GM23338 (cell line): ENCODE measurements around the gene CACNA2D3.

Source experiments
- EZH2 ChIP-seq: fragments of 200-600 bp; sonication (generic); IDR thresholded peaks from one replicate; pipeline ENCODE4 v1.8.0; 2017; ENCODE audit warnings: antibody characterized with exemption, mild to moderate bottlenecking, low read depth; ENCODE audit not compliant: unreplicated experiment
- EZH2phosphoT487 ChIP-seq: fragments of 200-600 bp; sonication (generic); IDR thresholded peaks from one replicate; pipeline ENCODE4 v1.8.1; 2018; ENCODE audit warnings: antibody characterized with exemption; ENCODE audit not compliant: unreplicated experiment
- TF ChIP-seq, protein P1 (sequence below): IDR thresholded peaks from one replicate; pipeline ENCODE4 v1.6.1; 2018; ENCODE audit warnings: antibody characterized with exemption; ENCODE audit not compliant: unreplicated experiment
- TF ChIP-seq, protein P2 (sequence below), 2 experiments: fragments of 200-600 bp in 1 of 2; sonication (generic) in 1 of 2; conservative IDR thresholded peaks; 2 replicates each; pipeline versions ENCODE4 v1.5.1 to v1.6.1; 2016 to 2017; ENCODE audit warnings: antibody characterized with exemption in 2 of 2, low read depth in 2 of 2, mild to moderate bottlenecking in 2 of 2, moderate library complexity in 1 of 2

- TF ChIP-seq, protein P1, sequence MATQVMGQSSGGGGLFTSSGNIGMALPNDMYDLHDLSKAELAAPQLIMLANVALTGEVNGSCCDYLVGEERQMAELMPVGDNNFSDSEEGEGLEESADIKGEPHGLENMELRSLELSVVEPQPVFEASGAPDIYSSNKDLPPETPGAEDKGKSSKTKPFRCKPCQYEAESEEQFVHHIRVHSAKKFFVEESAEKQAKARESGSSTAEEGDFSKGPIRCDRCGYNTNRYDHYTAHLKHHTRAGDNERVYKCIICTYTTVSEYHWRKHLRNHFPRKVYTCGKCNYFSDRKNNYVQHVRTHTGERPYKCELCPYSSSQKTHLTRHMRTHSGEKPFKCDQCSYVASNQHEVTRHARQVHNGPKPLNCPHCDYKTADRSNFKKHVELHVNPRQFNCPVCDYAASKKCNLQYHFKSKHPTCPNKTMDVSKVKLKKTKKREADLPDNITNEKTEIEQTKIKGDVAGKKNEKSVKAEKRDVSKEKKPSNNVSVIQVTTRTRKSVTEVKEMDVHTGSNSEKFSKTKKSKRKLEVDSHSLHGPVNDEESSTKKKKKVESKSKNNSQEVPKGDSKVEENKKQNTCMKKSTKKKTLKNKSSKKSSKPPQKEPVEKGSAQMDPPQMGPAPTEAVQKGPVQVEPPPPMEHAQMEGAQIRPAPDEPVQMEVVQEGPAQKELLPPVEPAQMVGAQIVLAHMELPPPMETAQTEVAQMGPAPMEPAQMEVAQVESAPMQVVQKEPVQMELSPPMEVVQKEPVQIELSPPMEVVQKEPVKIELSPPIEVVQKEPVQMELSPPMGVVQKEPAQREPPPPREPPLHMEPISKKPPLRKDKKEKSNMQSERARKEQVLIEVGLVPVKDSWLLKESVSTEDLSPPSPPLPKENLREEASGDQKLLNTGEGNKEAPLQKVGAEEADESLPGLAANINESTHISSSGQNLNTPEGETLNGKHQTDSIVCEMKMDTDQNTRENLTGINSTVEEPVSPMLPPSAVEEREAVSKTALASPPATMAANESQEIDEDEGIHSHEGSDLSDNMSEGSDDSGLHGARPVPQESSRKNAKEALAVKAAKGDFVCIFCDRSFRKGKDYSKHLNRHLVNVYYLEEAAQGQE, result no peak
- no peak for TF ChIP-seq EZH2
- no peak for TF ChIP-seq EZH2phosphoT487
- TF ChIP-seq, protein P2, sequence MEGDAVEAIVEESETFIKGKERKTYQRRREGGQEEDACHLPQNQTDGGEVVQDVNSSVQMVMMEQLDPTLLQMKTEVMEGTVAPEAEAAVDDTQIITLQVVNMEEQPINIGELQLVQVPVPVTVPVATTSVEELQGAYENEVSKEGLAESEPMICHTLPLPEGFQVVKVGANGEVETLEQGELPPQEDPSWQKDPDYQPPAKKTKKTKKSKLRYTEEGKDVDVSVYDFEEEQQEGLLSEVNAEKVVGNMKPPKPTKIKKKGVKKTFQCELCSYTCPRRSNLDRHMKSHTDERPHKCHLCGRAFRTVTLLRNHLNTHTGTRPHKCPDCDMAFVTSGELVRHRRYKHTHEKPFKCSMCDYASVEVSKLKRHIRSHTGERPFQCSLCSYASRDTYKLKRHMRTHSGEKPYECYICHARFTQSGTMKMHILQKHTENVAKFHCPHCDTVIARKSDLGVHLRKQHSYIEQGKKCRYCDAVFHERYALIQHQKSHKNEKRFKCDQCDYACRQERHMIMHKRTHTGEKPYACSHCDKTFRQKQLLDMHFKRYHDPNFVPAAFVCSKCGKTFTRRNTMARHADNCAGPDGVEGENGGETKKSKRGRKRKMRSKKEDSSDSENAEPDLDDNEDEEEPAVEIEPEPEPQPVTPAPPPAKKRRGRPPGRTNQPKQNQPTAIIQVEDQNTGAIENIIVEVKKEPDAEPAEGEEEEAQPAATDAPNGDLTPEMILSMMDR (conservative IDR thresholded peaks at IDR 0.05; ENCODE audit: low read depth in 2 of 2), result no peak
Measured at GRCh38 chr3:54283470-54283869, 161.1 kb downstream of the CACNA2D3 start.
